SH-SY5Y (cell line): Measurements from ENCODE around the gene TTR.

ENCODE experiments used
- GATA2 ChIP-seq: IDR thresholded peaks from 2 replicates; pipeline ENCODE4 v1.6.1; 2011; ENCODE audit warnings: mild to moderate bottlenecking, low read depth, low read length
- GATA3 ChIP-seq: IDR thresholded peaks from 2 replicates; pipeline ENCODE4 v1.6.1; 2011; ENCODE audit warnings: low read depth, mild to moderate bottlenecking, low read length, moderate library complexity

Gene TTR

DNA sequence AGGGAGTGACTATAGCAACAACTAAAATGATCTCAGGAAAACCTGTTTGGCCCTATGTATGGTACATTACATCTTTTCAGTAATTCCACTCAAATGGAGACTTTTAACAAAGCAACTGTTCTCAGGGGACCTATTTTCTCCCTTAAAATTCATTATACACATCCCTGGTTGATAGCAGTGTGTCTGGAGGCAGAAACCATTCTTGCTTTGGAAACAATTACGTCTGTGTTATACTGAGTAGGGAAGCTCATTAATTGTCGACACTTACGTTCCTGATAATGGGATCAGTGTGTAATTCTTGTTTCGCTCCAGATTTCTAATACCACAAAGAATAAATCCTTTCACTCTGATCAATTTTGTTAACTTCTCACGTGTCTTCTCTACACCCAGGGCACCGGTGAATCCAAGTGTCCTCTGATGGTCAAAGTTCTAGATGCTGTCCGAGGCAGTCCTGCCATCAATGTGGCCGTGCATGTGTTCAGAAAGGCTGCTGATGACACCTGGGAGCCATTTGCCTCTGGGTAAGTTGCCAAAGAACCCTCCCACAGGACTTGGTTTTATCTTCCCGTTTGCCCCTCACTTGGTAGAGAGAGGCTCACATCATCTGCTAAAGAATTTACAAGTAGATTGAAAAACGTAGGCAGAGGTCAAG is 955 bp downstream of the TTR start:
- TF ChIP-seq GATA2 (no peak), GATA3 (no peak)

GRCh38 chr18:31595121-31595771 is 3.6 kb downstream of the TTR start:
- no peak for TF ChIP-seq GATA3
- no peak for TF ChIP-seq GATA2

- no peak for TF ChIP-seq GATA3
- TF ChIP-seq GATA2: no peak
These were observed 4.6 kb downstream of the TTR start for GRCh38 chr18:31596081-31596872.

DNA sequence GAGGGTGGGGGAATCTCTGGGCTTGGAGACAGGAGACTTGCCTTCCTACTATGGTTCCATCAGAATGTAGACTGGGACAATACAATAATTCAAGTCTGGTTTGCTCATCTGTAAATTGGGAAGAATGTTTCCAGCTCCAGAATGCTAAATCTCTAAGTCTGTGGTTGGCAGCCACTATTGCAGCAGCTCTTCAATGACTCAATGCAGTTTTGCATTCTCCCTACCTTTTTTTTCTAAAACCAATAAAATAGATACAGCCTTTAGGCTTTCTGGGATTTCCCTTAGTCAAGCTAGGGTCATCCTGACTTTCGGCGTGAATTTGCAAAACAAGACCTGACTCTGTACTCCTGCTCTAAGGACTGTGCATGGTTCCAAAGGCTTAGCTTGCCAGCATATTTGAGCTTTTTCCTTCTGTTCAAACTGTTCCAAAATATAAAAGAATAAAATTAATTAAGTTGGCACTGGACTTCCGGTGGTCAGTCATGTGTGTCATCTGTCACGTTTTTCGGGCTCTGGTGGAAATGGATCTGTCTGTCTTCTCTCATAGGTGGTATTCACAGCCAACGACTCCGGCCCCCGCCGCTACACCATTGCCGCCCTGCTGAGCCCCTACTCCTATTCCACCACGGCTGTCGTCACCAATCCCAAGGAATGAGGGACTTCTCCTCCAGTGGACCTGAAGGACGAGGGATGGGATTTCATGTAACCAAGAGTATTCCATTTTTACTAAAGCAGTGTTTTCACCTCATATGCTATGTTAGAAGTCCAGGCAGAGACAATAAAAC is 6.5 kb downstream of the TTR start:
- TF ChIP-seq GATA2 (no peak), GATA3 (no peak)

DNA sequence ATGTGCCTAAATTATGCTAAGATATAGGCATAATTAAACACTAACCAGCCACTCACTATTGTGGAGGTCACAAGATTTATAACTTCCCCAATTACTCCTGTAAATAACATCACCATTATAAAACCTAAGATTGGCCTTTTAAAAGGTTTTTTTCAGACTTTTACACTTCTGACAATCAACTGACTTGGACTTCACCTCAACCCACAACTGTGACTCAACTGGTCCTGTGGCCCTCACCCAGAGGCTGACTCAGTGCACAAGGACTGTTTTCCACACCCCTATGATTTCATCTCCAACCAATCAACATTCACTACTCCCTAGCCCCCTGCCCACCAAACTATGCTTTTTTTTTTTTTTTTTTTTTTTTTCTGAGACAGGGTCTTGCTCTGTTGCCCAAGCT is 11.6 kb downstream of the TTR start:
- TF ChIP-seq GATA3: no peak

- no peak for TF ChIP-seq GATA3
- no peak for TF ChIP-seq GATA2
These were observed 14.6 kb downstream of the TTR start for GRCh38 chr18:31606265-31606664.

GRCh38 chr18:31607384-31607783 is 15.7 kb downstream of the TTR start:
- TF ChIP-seq GATA3 (no peak), GATA2 (no peak)

GRCh38 chr18:31609886-31610285 is 18.2 kb downstream of the TTR start:
- TF ChIP-seq GATA2 (no peak), GATA3 (no peak)

- TF ChIP-seq GATA2 (0 out of 2 replicates have a peak, but pooled peaks have one; percentile 6), GATA3 (no peak)
These were observed 18.9 kb downstream of the TTR start for GRCh38 chr18:31610286-31611205.

GRCh38 chr18:31611511-31611910 is 19.8 kb downstream of the TTR start:
- TF ChIP-seq GATA3 (no peak), GATA2 (no peak)

DNA sequence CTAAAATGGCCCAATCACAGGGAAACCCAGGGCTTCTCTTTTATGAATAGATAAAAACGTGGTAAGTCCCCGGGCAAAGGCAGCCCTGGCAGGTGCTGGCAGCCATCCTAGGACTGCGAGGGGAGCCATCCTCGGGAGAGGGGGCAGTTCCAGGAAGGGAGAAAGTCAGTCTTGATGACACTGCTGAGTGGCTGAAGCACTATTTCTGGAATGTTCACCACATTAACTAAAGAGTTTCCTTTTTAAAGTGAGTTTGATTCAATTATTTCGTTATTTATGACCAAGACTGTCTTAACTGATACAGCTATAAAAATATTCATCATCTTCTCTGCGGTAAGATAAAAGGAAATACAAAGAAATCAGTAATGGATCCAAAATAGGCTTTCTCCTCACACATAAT is 20.4 kb downstream of the TTR start:
- no peak for TF ChIP-seq GATA2
- no peak for TF ChIP-seq GATA3

DNA sequence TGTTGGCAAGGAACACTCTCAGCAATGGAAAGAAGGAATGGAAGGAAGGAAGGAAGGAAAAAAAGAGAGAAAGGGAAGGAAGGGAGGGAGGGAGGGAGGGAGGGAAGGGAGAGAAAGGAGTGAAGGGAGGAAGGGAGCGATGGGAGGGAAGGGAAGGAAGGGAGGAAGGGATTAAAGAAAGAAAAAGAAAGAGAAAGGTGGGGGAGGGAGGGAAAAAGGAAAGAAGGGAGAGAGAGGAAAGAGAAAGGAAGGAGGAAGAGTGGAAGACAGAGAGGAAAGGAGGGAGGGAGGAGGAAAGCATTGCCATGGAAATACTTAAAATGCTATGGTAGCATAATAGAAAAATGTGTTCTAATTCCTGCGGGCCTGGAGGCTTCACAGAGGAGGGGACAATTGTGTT is 22.4 kb downstream of the TTR start:
- TF ChIP-seq GATA3 (no peak), GATA2 (no peak)

- no peak for TF ChIP-seq GATA3
- no peak for TF ChIP-seq GATA2
These were observed 24.9 kb downstream of the TTR start for GRCh38 chr18:31616586-31616985.
